Measurements from ENCODE around the gene DGKQ.

GRCh38 chr4:986879-987623 is 13.7 kb upstream of the DGKQ start, which contains the start of gene IDUA:
- TF ChIP-seq CTCF (IDR thresholded peaks at IDR 0.05; ENCODE audit: low read length): no peak
- TF ChIP-seq EZH2 (optimal IDR thresholded peaks at IDR 0.05; ENCODE audit: low read depth, low read length): no peak
- TF ChIP-seq EZH2phosphoT487 (IDR thresholded peaks at IDR 0.05; ENCODE audit: low read length): no peak
